Fibroblast of lung (primary cell): Measurements from ENCODE around the gene SMARCAL1. TPM values are rescaled to one million over a fixed set of nuclear protein-coding genes. Genes with fewer than 3 reads are reported as not detected.

ENCODE experiments used
- DNase-seq, 2 donors: peaks; one replicate each; pipeline versions ENCODE4 v3.0.0 to v3.0.0-alpha.2; 2010; ENCODE audit warnings: low read depth in 2 of 2
- H2AFZ ChIP-seq: 2 replicates; pipeline ENCODE4 v1.5.1; 2012; ENCODE audit warnings: low read length, control low read depth, inconsistent platforms
- H3K27ac ChIP-seq: 2 replicates; pipeline ENCODE4 v1.5.1; 2011; ENCODE audit warnings: low read length, control low read depth; ENCODE audit not compliant: insufficient read depth
- H3K27me3 ChIP-seq: 2 replicates; pipeline ENCODE4 v1.5.1; 2011; ENCODE audit warnings: mild to moderate bottlenecking, low read length; ENCODE audit not compliant: control insufficient read depth, insufficient read depth
- H3K36me3 ChIP-seq: 2 replicates; pipeline ENCODE4 v1.5.1; 2011; ENCODE audit warnings: low read length; ENCODE audit not compliant: control insufficient read depth, insufficient read depth
- H3K4me1 ChIP-seq: 2 replicates; pipeline ENCODE4 v1.5.1; 2011; ENCODE audit warnings: low read length; ENCODE audit not compliant: control insufficient read depth, insufficient read depth; ENCODE audit errors: extremely low read depth
- H3K4me2 ChIP-seq: 2 replicates; pipeline ENCODE4 v1.5.1; 2011; ENCODE audit warnings: low read length, control low read depth; ENCODE audit not compliant: insufficient read depth; ENCODE audit errors: extremely low read depth
- H3K4me3 ChIP-seq, 4 experiments: fragments of 200-600 bp in 1 of 4; sonication (generic) in 1 of 4; replicated peaks in 1 of 4; 2 replicates each; pipeline ENCODE4 v1.5.1; 2011 to 2016; ENCODE audit warnings: low read length in 4 of 4, low read depth in 3 of 4, mild to moderate bottlenecking in 3 of 4, control low read depth in 2 of 4, inconsistent platforms in 1 of 4, mixed read lengths in 1 of 4; ENCODE audit not compliant: insufficient read depth in 1 of 4; ENCODE audit errors: control extremely low read depth in 1 of 4
- H3K79me2 ChIP-seq: 2 replicates; pipeline ENCODE4 v1.5.1; 2012; ENCODE audit warnings: mild to moderate bottlenecking, low read length, inconsistent platforms; ENCODE audit not compliant: control insufficient read depth, insufficient read depth
- H3K9ac ChIP-seq: 2 replicates; pipeline ENCODE4 v1.5.1; 2011; ENCODE audit warnings: mild to moderate bottlenecking, low read length, control low read depth; ENCODE audit not compliant: insufficient read depth
- H3K9me3 ChIP-seq: 2 replicates; pipeline ENCODE4 v1.5.1; 2012; ENCODE audit warnings: low read depth, low read length; ENCODE audit not compliant: control insufficient read depth, insufficient read depth
- H4K20me1 ChIP-seq: 2 replicates; pipeline ENCODE4 v1.5.1; 2011; ENCODE audit warnings: low read length; ENCODE audit not compliant: control insufficient read depth, insufficient read depth; ENCODE audit errors: extremely low read depth
- CTCF ChIP-seq, 2 donors: IDR thresholded peaks in 1 of 2; conservative IDR thresholded peaks in 1 of 2; 1 replicate in 1 of 2; 2 replicates in 1 of 2; pipeline ENCODE4 v1.5.1; 2011 to 2012; ENCODE audit warnings: low read length in 2 of 2, control low read depth in 1 of 2, inconsistent platforms in 1 of 2, low read depth in 1 of 2, mild to moderate bottlenecking in 1 of 2
- EZH2 ChIP-seq: IDR thresholded peaks from 2 replicates; pipeline ENCODE4 v1.5.1; 2012; ENCODE audit warnings: low read length, control low read depth, mild to moderate bottlenecking; ENCODE audit errors: missing control alignments
- polyA plus RNA-seq, 2 donors: library from polyadenylated mRNA; depleted of rRNA in 1 of 2; stranded (reverse) in 1 of 2; unstranded in 1 of 2; fragments of >200 nt; gene quantifications; 2 replicates each; pipeline ENCODE4 v1.2.1, GENCODE V29; 2011 to 2012; ENCODE audit warnings: missing spikeins in 1 of 2
- total RNA-seq: library from RNA; depleted of rRNA; stranded (reverse); fragments of >200 nt; gene quantifications from 2 replicates; pipeline ENCODE4 v1.2.1, GENCODE V29; 2014

SMARCAL1 gene
- total and polyA plus RNA-seq, 2 donors (not counting 1 experiment from before 2014, with no cell fraction given), result 21.5 to 25.1 TPM

GRCh38 chr2:216502381-216503158, 90.3 kb downstream of the SMARCAL1 start:
- Histone ChIP-seq H3K4me2 (no peak overlapping the region), H3K4me1 (peaks cover 4% of the 10 kb centered on the region), H3K27me3 (no peaks in the 10 kb centered on the region), H3K9ac (no peak overlapping the region), H4K20me1 (peaks cover 2% of the 10 kb centered on the region), H3K9me3 (no peaks in the 10 kb centered on the region), H3K4me3 (no peak overlapping the region), H3K36me3 (peaks cover 26% of the 10 kb centered on the region), H3K79me2 (peaks cover 44% of the 10 kb centered on the region), H2AFZ (no peak overlapping the region), H3K27ac (no peak overlapping the region)
- DNase-seq, result no peak
- TF ChIP-seq EZH2 (no peak), CTCF (conservative IDR thresholded peaks at IDR 0.05 in 1 of 2, IDR thresholded peaks at IDR 0.05 in 1 of 2; ENCODE audit: low read depth in 1 of 2, low read length in 2 of 2) (no peak)

- Histone ChIP-seq H3K27ac (no peak overlapping the region), H3K4me2 (no peak overlapping the region), H3K4me1 (peaks cover 4% of the 10 kb centered on the region), H4K20me1 (peaks cover 2% of the 10 kb centered on the region), H3K9me3 (no peaks in the 10 kb centered on the region), H3K4me3 (no peak overlapping the region), H3K36me3 (peaks cover 26% of the 10 kb centered on the region), H3K9ac (no peak overlapping the region), H3K79me2 (peaks cover 40% of the 10 kb centered on the region), H3K27me3 (no peaks in the 10 kb centered on the region), H2AFZ (no peak overlapping the region)
- no peak for TF ChIP-seq CTCF (conservative IDR thresholded peaks at IDR 0.05 in 1 of 2, IDR thresholded peaks at IDR 0.05 in 1 of 2; ENCODE audit: low read depth in 1 of 2, low read length in 2 of 2)
- TF ChIP-seq EZH2, result no peak
- no peak for DNase-seq
Observed at GRCh38 chr2:216503159-216503629, 90.9 kb downstream of the SMARCAL1 start.

GRCh38 chr2:216503697-216504375, 91.6 kb downstream of the SMARCAL1 start:
- peaks cover 26% of the 10 kb centered on the region for H3K36me3 ChIP-seq
- TF ChIP-seq EZH2 (no peak), CTCF (conservative IDR thresholded peaks at IDR 0.05 in 1 of 2, IDR thresholded peaks at IDR 0.05 in 1 of 2; ENCODE audit: low read depth in 1 of 2, low read length in 2 of 2) (no peak)
- no peak overlapping the region for H3K4me2 ChIP-seq
- no peaks in the 10 kb centered on the region for H3K9me3 ChIP-seq
- H3K4me3 ChIP-seq, result no peak overlapping the region
- peaks cover 2% of the 10 kb centered on the region for H4K20me1 ChIP-seq
- H2AFZ ChIP-seq, result no peak overlapping the region
- no peak overlapping the region for H3K9ac ChIP-seq
- no peak for DNase-seq
- no peak overlapping the region for H3K27ac ChIP-seq
- peaks cover 4% of the 10 kb centered on the region for H3K4me1 ChIP-seq
- no peaks in the 10 kb centered on the region for H3K27me3 ChIP-seq
- H3K79me2 ChIP-seq, result peaks cover 37% of the 10 kb centered on the region
